Neural cell (in vitro differentiated cells): Measurements from ENCODE around the gene GRM4. TPM values are rescaled to one million over a fixed set of nuclear protein-coding genes. Genes with fewer than 3 reads are reported as not detected.

Source experiments
- H2AFZ ChIP-seq: fragments of 200-600, 300-800 bp; sonication (generic), shearing (Covaris generic); 2 replicates; pipeline ENCODE4 v1.6.0; 2014; ENCODE audit warnings: low read depth, mild to moderate bottlenecking, antibody characterized with exemption, low read length, moderate library complexity
- H3F3A ChIP-seq: fragments of 200-600 bp; shearing (Covaris generic); 2 replicates; pipeline ENCODE4 v1.6.1; 2016; ENCODE audit warnings: mild to moderate bottlenecking, moderate library complexity, mixed read lengths, antibody characterized with exemption, low read length; ENCODE audit not compliant: insufficient read depth, poor library complexity, severe bottlenecking
- H3K27ac ChIP-seq: fragments of 200-600, 300-800 bp; sonication (generic), shearing (Covaris generic); 2 replicates; pipeline ENCODE4 v1.5.1; 2014; ENCODE audit warnings: mild to moderate bottlenecking, low read length, moderate library complexity
- H3K27me3 ChIP-seq: fragments of 300-800, 200-600 bp; sonication (generic), shearing (Covaris generic); 2 replicates; pipeline ENCODE4 v1.6.0; 2014; ENCODE audit warnings: mild to moderate bottlenecking, low read depth, low read length, moderate library complexity; ENCODE audit not compliant: insufficient read depth
- H3K36me3 ChIP-seq: fragments of 300-800, 200-600 bp; sonication (generic), shearing (Covaris generic); 2 replicates; pipeline ENCODE4 v1.5.1; 2014; ENCODE audit warnings: mild to moderate bottlenecking, antibody characterized with exemption, low read length, moderate library complexity; ENCODE audit not compliant: insufficient read depth
- H3K4me2 ChIP-seq: fragments of 300-800, 200-600 bp; sonication (generic), shearing (Covaris generic); 2 replicates; pipeline ENCODE4 v1.6.0; 2014; ENCODE audit warnings: mild to moderate bottlenecking, low read length
- H3K4me3 ChIP-seq: fragments of 300-800, 200-600 bp; sonication (generic), shearing (Covaris generic); 2 replicates; pipeline ENCODE4 v1.5.1; 2014; ENCODE audit warnings: mild to moderate bottlenecking, low read length, moderate library complexity
- H3K79me2 ChIP-seq: fragments of 200-600 bp; shearing (Covaris generic); replicated peaks from 2 replicates; pipeline ENCODE4 v1.6.0; 2014; ENCODE audit warnings: mild to moderate bottlenecking, low read length, moderate library complexity; ENCODE audit not compliant: insufficient read depth
- H3K9ac ChIP-seq: fragments of 300-800, 200-600 bp; sonication (generic), shearing (Covaris generic); 2 replicates; pipeline ENCODE4 v1.6.1; 2016; ENCODE audit warnings: mild to moderate bottlenecking, low read length, mixed read lengths
- H3K9me2 ChIP-seq: fragments of 200-600 bp; shearing (Covaris generic); 2 replicates; pipeline ENCODE4 v1.6.1; 2016; ENCODE audit warnings: mild to moderate bottlenecking, low read length, mixed read lengths; ENCODE audit not compliant: insufficient read depth
- H3K9me3 ChIP-seq: fragments of 200-600, 300-800 bp; sonication (generic), shearing (Covaris generic); 2 replicates; pipeline ENCODE4 v1.6.1; 2016; ENCODE audit warnings: mild to moderate bottlenecking, mixed run types, low read length, moderate library complexity, mixed read lengths
- H4K20me1 ChIP-seq: fragments of 200-600 bp; shearing (Covaris generic); 2 replicates; pipeline ENCODE4 v1.6.1; 2016; ENCODE audit warnings: mild to moderate bottlenecking, mixed run types; ENCODE audit not compliant: insufficient read depth
- CTCF ChIP-seq: fragments of 450-650 bp; IDR thresholded peaks from 2 replicates; pipeline ENCODE4 v1.5.1; 2014; ENCODE audit warnings: antibody characterized with exemption, mild to moderate bottlenecking, moderate library complexity; ENCODE audit not compliant: poor library complexity, severe bottlenecking
- EP300 ChIP-seq: fragments of 450-650 bp; conservative IDR thresholded peaks from 2 replicates; pipeline ENCODE4 v1.6.1; 2014; ENCODE audit warnings: antibody characterized with exemption, mild to moderate bottlenecking, moderate library complexity; ENCODE audit not compliant: poor library complexity, severe bottlenecking
- EZH2 ChIP-seq: fragments of 200-600, 300-800 bp; shearing (Covaris generic), sonication (generic); IDR thresholded peaks from 2 replicates; pipeline ENCODE4 v1.6.1; 2014; ENCODE audit warnings: antibody characterized with exemption, low read length, borderline replicate concordance, mild to moderate bottlenecking; ENCODE audit not compliant: insufficient read depth, poor library complexity, severe bottlenecking
- MXI1 ChIP-seq: fragments of 450-650 bp; conservative IDR thresholded peaks from 2 replicates; pipeline ENCODE4 v1.6.1; 2014; ENCODE audit warnings: antibody characterized with exemption, mild to moderate bottlenecking; ENCODE audit not compliant: poor library complexity, severe bottlenecking
- POLR2AphosphoS5 ChIP-seq: IDR thresholded peaks from 2 replicates; pipeline ENCODE4 v1.6.1; 2012
- RAD21 ChIP-seq: fragments of 450-650 bp; conservative IDR thresholded peaks from 2 replicates; pipeline ENCODE4 v1.6.1; 2014; ENCODE audit warnings: antibody characterized with exemption, mild to moderate bottlenecking, moderate library complexity
- REST ChIP-seq: IDR thresholded peaks from 2 replicates; pipeline ENCODE4 v1.6.1; 2012; ENCODE audit warnings: borderline replicate concordance
- SMC3 ChIP-seq: fragments of 450-650 bp; conservative IDR thresholded peaks from 2 replicates; pipeline ENCODE4 v1.6.1; 2014; ENCODE audit warnings: antibody characterized with exemption, mild to moderate bottlenecking, moderate library complexity; ENCODE audit not compliant: poor library complexity
- TAF1 ChIP-seq: IDR thresholded peaks from 2 replicates; pipeline ENCODE4 v1.6.1; 2012; ENCODE audit warnings: low read depth
- polyA plus RNA-seq: library from polyadenylated mRNA; depleted of rRNA; stranded (reverse); fragments of >200 nt; gene quantifications from 2 replicates; pipeline ENCODE4 v1.2.3, GENCODE V29; 2014

GRM4 gene
- polyA plus RNA-seq, 1 donor from 2014 or later: 2.1 TPM

GRCh38 chr6:34182751-34183531, 37.1 kb upstream of the GRM4 start:
- no peaks in the 10 kb centered on the region for H3K9me2 ChIP-seq
- no peak overlapping the region for H3K9ac ChIP-seq
- H3F3A ChIP-seq: no peaks in the 10 kb centered on the region
- no peaks in the 10 kb centered on the region for H3K79me2 ChIP-seq
- no peaks in the 10 kb centered on the region for H3K36me3 ChIP-seq
- no peaks in the 10 kb centered on the region for H4K20me1 ChIP-seq
- no peak overlapping the region for H3K4me3 ChIP-seq
- no peak overlapping the region for H3K4me2 ChIP-seq
- no peaks in the 10 kb centered on the region for H3K27me3 ChIP-seq
- no peaks in the 10 kb centered on the region for H3K9me3 ChIP-seq
- no peak overlapping the region for H3K27ac ChIP-seq
- TF ChIP-seq SMC3 (no peak), MXI1 (no peak), CTCF (no peak), EP300 (no peak), EZH2 (no peak), REST (no peak), POLR2AphosphoS5 (no peak), RAD21 (no peak), TAF1 (no peak)
- no peak overlapping the region for H2AFZ ChIP-seq

- Histone ChIP-seq H3K4me3 (no peak overlapping the region), H3K9me2 (no peaks in the 10 kb centered on the region), H2AFZ (no peak overlapping the region), H3K27me3 (no peaks in the 10 kb centered on the region), H3K4me2 (no peak overlapping the region), H3F3A (no peaks in the 10 kb centered on the region), H3K9ac (no peak overlapping the region), H3K36me3 (no peaks in the 10 kb centered on the region), H4K20me1 (no peaks in the 10 kb centered on the region), H3K27ac (no peak overlapping the region), H3K79me2 (no peaks in the 10 kb centered on the region), H3K9me3 (no peaks in the 10 kb centered on the region)
- no peak for TF ChIP-seq EP300
- TF ChIP-seq EZH2: no peak
- TF ChIP-seq MXI1: no peak
- TF ChIP-seq SMC3: no peak
- TF ChIP-seq TAF1: no peak
- TF ChIP-seq REST: no peak
- no peak for TF ChIP-seq POLR2AphosphoS5
- TF ChIP-seq RAD21: no peak
- TF ChIP-seq CTCF: no peak
These were observed 36.0 kb upstream of the GRM4 start for GRCh38 chr6:34181908-34182307.
